Measurements from ENCODE around the gene FNIP2.
"Not testable (repeated sequence)": the region's sequence is repeated elsewhere in the genome, so short reads cannot be mapped to it uniquely, and the experiment has no call there.

Gene FNIP2

GRCh38 chr4:158927774-158928173, 158.9 kb downstream of the FNIP2 start:
- not testable (repeated sequence) for H4K91ac ChIP-seq (ENCODE audit: low read depth, low read length); H3K4ac ChIP-seq (ENCODE audit: low read depth, low read length); H3K79me2 ChIP-seq (ENCODE audit: control insufficient read depth, insufficient read depth, low read length, poor library complexity); H3K14ac ChIP-seq (ENCODE audit: low read length); H3K36me3 ChIP-seq (ENCODE audit: control insufficient read depth in 1 of 2, insufficient read depth in 2 of 2, low read length in 2 of 2); H3K4me1 ChIP-seq (ENCODE audit: control insufficient read depth in 1 of 2, insufficient read depth in 2 of 2, low read length in 2 of 2); DNase-seq; H2AFZ ChIP-seq (ENCODE audit: insufficient read depth, low read length, poor library complexity); H3K27me3 ChIP-seq (ENCODE audit: insufficient read depth, low read length); H3K4me3 ChIP-seq (ENCODE audit: low read depth, low read length); H3K9me3 ChIP-seq (ENCODE audit: insufficient read depth, low read depth, low read length); H2BK12ac ChIP-seq (ENCODE audit: low read length); H2BK5ac ChIP-seq (ENCODE audit: low read depth, low read length, poor library complexity); H3K4me2 ChIP-seq (ENCODE audit: low read length); H3K18ac ChIP-seq (ENCODE audit: low read length); H4K8ac ChIP-seq (ENCODE audit: low read depth, low read length); H2BK120ac ChIP-seq (ENCODE audit: insufficient read depth, low read length, poor library complexity); H3K27ac ChIP-seq (ENCODE audit: low read depth, low read length); H3K79me1 ChIP-seq (ENCODE audit: low read length); H2AK5ac ChIP-seq (ENCODE audit: low read length); H3K9ac ChIP-seq (ENCODE audit: low read length); H4K12ac ChIP-seq (ENCODE audit: low read depth, low read length); H3K23ac ChIP-seq (ENCODE audit: low read length)
- no CpG with 5 or more reads among the region's 19 CpGs for WGBS (ENCODE audit: extremely low coverage, insufficient coverage, insufficient read length)

- peaks cover 3% of the 10 kb centered on the region for H3K9me3 ChIP-seq (ENCODE audit: insufficient read depth, low read depth, low read length)
- H3K18ac ChIP-seq (ENCODE audit: low read length): no peak overlapping the region
- H4K8ac ChIP-seq (ENCODE audit: low read depth, low read length): no peak overlapping the region
- DNase-seq: peak; percentile 28 to 81
- no peak overlapping the region for H4K12ac ChIP-seq (ENCODE audit: low read depth, low read length)
- H3K4me1 ChIP-seq (ENCODE audit: control insufficient read depth in 1 of 2, insufficient read depth in 2 of 2, low read length in 2 of 2): peaks cover under 1 to 4% of the 10 kb centered on the region in 2 experiments
- H3K27ac ChIP-seq (ENCODE audit: low read depth, low read length): no peak overlapping the region
- no peak overlapping the region for H4K91ac ChIP-seq (ENCODE audit: low read depth, low read length)
- H3K79me1 ChIP-seq (ENCODE audit: low read length): no peaks in the 10 kb centered on the region
- no peak overlapping the region for H2BK5ac ChIP-seq (ENCODE audit: low read depth, low read length, poor library complexity)
- no peak overlapping the region for H3K14ac ChIP-seq (ENCODE audit: low read length)
- no peaks in the 10 kb centered on the region for H3K36me3 ChIP-seq (ENCODE audit: control insufficient read depth in 1 of 2, insufficient read depth in 2 of 2, low read length in 2 of 2)
- no peak overlapping the region for H3K23ac ChIP-seq (ENCODE audit: low read length)
- no peak overlapping the region for H3K4me2 ChIP-seq (ENCODE audit: low read length)
- H3K9ac ChIP-seq (ENCODE audit: low read length): no peak overlapping the region
- no peak overlapping the region for H3K4me3 ChIP-seq (ENCODE audit: low read depth, low read length)
- H2AK5ac ChIP-seq (ENCODE audit: low read length): no peak overlapping the region
- no peak overlapping the region for H2AFZ ChIP-seq (ENCODE audit: insufficient read depth, low read length, poor library complexity)
- no peak overlapping the region for H2BK120ac ChIP-seq (ENCODE audit: insufficient read depth, low read length, poor library complexity)
- H3K4ac ChIP-seq (ENCODE audit: low read depth, low read length): no peak overlapping the region
- no CpG with 5 or more reads among the region's 5 CpGs for WGBS (ENCODE audit: extremely low coverage, insufficient coverage, insufficient read length)
- no peaks in the 10 kb centered on the region for H3K27me3 ChIP-seq (ENCODE audit: insufficient read depth, low read length)
- H2BK12ac ChIP-seq (ENCODE audit: low read length): no peak overlapping the region
- no peaks in the 10 kb centered on the region for H3K79me2 ChIP-seq (ENCODE audit: control insufficient read depth, insufficient read depth, low read length, poor library complexity)
Observed at GRCh38 chr4:158929939-158930638, 161.3 kb downstream of the FNIP2 start.

GRCh38 chr4:158930639-158930972, 161.8 kb downstream of the FNIP2 start:
- Histone ChIP-seq H3K14ac (ENCODE audit: low read length) (no peak overlapping the region), H3K4ac (ENCODE audit: low read depth, low read length) (no peak overlapping the region), H3K4me1 (ENCODE audit: control insufficient read depth in 1 of 2, insufficient read depth in 2 of 2, low read length in 2 of 2) (peaks cover 3 to 4% of the 10 kb centered on the region in 2 experiments), H3K4me2 (ENCODE audit: low read length) (no peak overlapping the region), H3K79me1 (ENCODE audit: low read length) (no peaks in the 10 kb centered on the region), H3K9ac (ENCODE audit: low read length) (no peak overlapping the region), H4K12ac (ENCODE audit: low read depth, low read length) (no peak overlapping the region), H3K23ac (ENCODE audit: low read length) (no peak overlapping the region), H2BK5ac (ENCODE audit: low read depth, low read length, poor library complexity) (no peak overlapping the region), H3K36me3 (ENCODE audit: control insufficient read depth in 1 of 2, insufficient read depth in 2 of 2, low read length in 2 of 2) (no peaks in the 10 kb centered on the region), H4K91ac (ENCODE audit: low read depth, low read length) (no peak overlapping the region), H3K27ac (ENCODE audit: low read depth, low read length) (no peak overlapping the region), H3K27me3 (ENCODE audit: insufficient read depth, low read length) (no peaks in the 10 kb centered on the region), H3K79me2 (ENCODE audit: control insufficient read depth, insufficient read depth, low read length, poor library complexity) (no peaks in the 10 kb centered on the region), H2AK5ac (ENCODE audit: low read length) (no peak overlapping the region), H3K4me3 (ENCODE audit: low read depth, low read length) (no peak overlapping the region), H3K18ac (ENCODE audit: low read length) (no peak overlapping the region), H2BK120ac (ENCODE audit: insufficient read depth, low read length, poor library complexity) (no peak overlapping the region), H4K8ac (ENCODE audit: low read depth, low read length) (no peak overlapping the region), H3K9me3 (ENCODE audit: insufficient read depth, low read depth, low read length) (peaks cover 3% of the 10 kb centered on the region), H2BK12ac (ENCODE audit: low read length) (no peak overlapping the region), H2AFZ (ENCODE audit: insufficient read depth, low read length, poor library complexity) (no peak overlapping the region)
- peak; percentile 14 to 39 for DNase-seq

GRCh38 chr4:158933236-158933635, 164.4 kb downstream of the FNIP2 start:
- H4K8ac ChIP-seq (ENCODE audit: low read depth, low read length): no peak overlapping the region
- H2AK5ac ChIP-seq (ENCODE audit: low read length): no peak overlapping the region
- no peaks in the 10 kb centered on the region for H3K36me3 ChIP-seq (ENCODE audit: control insufficient read depth in 1 of 2, insufficient read depth in 2 of 2, low read length in 2 of 2)
- H3K4ac ChIP-seq (ENCODE audit: low read depth, low read length): no peak overlapping the region
- no peak overlapping the region for H3K4me2 ChIP-seq (ENCODE audit: low read length)
- no peak overlapping the region for H2AFZ ChIP-seq (ENCODE audit: insufficient read depth, low read length, poor library complexity)
- no peak overlapping the region for H2BK120ac ChIP-seq (ENCODE audit: insufficient read depth, low read length, poor library complexity)
- H3K4me3 ChIP-seq (ENCODE audit: low read depth, low read length): no peak overlapping the region
- H3K79me2 ChIP-seq (ENCODE audit: control insufficient read depth, insufficient read depth, low read length, poor library complexity): no peaks in the 10 kb centered on the region
- H3K27me3 ChIP-seq (ENCODE audit: insufficient read depth, low read length): no peaks in the 10 kb centered on the region
- H2BK12ac ChIP-seq (ENCODE audit: low read length): no peak overlapping the region
- H3K14ac ChIP-seq (ENCODE audit: low read length): no peak overlapping the region
- no peak overlapping the region for H3K18ac ChIP-seq (ENCODE audit: low read length)
- H2BK5ac ChIP-seq (ENCODE audit: low read depth, low read length, poor library complexity): no peak overlapping the region
- no peak overlapping the region for H3K9ac ChIP-seq (ENCODE audit: low read length)
- no peak for DNase-seq
- H3K4me1 ChIP-seq (ENCODE audit: control insufficient read depth in 1 of 2, insufficient read depth in 2 of 2, low read length in 2 of 2): peaks cover 3 to 4% of the 10 kb centered on the region in 2 experiments
- no CpG with 5 or more reads among the region's 2 CpGs for WGBS (ENCODE audit: extremely low coverage, insufficient coverage, insufficient read length)
- H3K9me3 ChIP-seq (ENCODE audit: insufficient read depth, low read depth, low read length): peaks cover 3% of the 10 kb centered on the region
- no peak overlapping the region for H4K91ac ChIP-seq (ENCODE audit: low read depth, low read length)
- H3K27ac ChIP-seq (ENCODE audit: low read depth, low read length): no peak overlapping the region
- H4K12ac ChIP-seq (ENCODE audit: low read depth, low read length): no peak overlapping the region
- no peak overlapping the region for H3K23ac ChIP-seq (ENCODE audit: low read length)
- no peaks in the 10 kb centered on the region for H3K79me1 ChIP-seq (ENCODE audit: low read length)

All from trophoblast cell (in vitro differentiated cells and primary cell).